Lung (tissue), 12 donors: ENCODE data around the gene MPV17L2. TPM values are rescaled to one million over a fixed set of nuclear protein-coding genes. Genes with fewer than 3 reads are reported as not detected.

Experiments used
- ATAC-seq: fragments of 200-7000 bp; cut with Tn5 transposase; one replicate; pipeline ENCODE4 v1.9.1; 2020; ENCODE audit warnings: moderate number of reproducible peaks; ENCODE audit not compliant: insufficient read depth, low FRiP score
- DNase-seq, 3 donors: peaks; one replicate each; pipeline ENCODE4 v3.0.0-alpha.2; 2013 to 2017
- H3K27ac ChIP-seq, 2 donors: one replicate each; pipeline ENCODE4 v1.5.1; 2013; ENCODE audit warnings: mild to moderate bottlenecking in 2 of 2, moderate library complexity in 2 of 2, control low read depth in 1 of 2, inconsistent platforms in 1 of 2, low read depth in 1 of 2, low read length in 1 of 2
- H3K27me3 ChIP-seq, 3 donors: one replicate each; pipeline ENCODE4 v1.5.1; 2013; ENCODE audit warnings: low read length in 2 of 3; ENCODE audit not compliant: control insufficient read depth in 3 of 3, insufficient read depth in 3 of 3
- H3K36me3 ChIP-seq, 4 donors: one replicate each; pipeline ENCODE4 v1.5.1; 2013; ENCODE audit warnings: low read length in 4 of 4, mild to moderate bottlenecking in 1 of 4, moderate library complexity in 1 of 4; ENCODE audit not compliant: control insufficient read depth in 4 of 4, insufficient read depth in 4 of 4
- H3K4me1 ChIP-seq, 5 donors: one replicate each; pipeline ENCODE4 v1.5.1; 2013; ENCODE audit warnings: low read length in 5 of 5, mild to moderate bottlenecking in 2 of 5, moderate library complexity in 1 of 5; ENCODE audit not compliant: control insufficient read depth in 5 of 5, insufficient read depth in 5 of 5
- H3K4me3 ChIP-seq: one replicate; pipeline ENCODE4 v1.5.1; 2013; ENCODE audit warnings: mild to moderate bottlenecking, control low read depth, moderate library complexity
- H3K9ac ChIP-seq, 2 donors: one replicate each; pipeline ENCODE4 v1.5.1; 2013; ENCODE audit warnings: low read length in 2 of 2, control low read depth in 1 of 2; ENCODE audit not compliant: insufficient read depth in 1 of 2
- H3K9me3 ChIP-seq, 4 donors: one replicate each; pipeline ENCODE4 v1.5.1; 2013; ENCODE audit warnings: low read length in 3 of 4, mild to moderate bottlenecking in 1 of 4, moderate library complexity in 1 of 4; ENCODE audit not compliant: control insufficient read depth in 4 of 4, insufficient read depth in 3 of 4
- CTCF ChIP-seq: IDR thresholded peaks from 2 replicates; pipeline ENCODE4 v1.5.1; 2012; ENCODE audit warnings: mild to moderate bottlenecking; ENCODE audit errors: control extremely low read depth, extremely low read depth
- WGBS, 2 donors: extraction: QIAGEN DNeasy Blood & Tissue Kit; methylation state at CpG; one replicate each; pipeline ENCODE4 v1.1.7; 2013; 5-methylcytosine and 5-hydroxymethylcytosine counted together
- polyA plus RNA-seq, 2 donors: library from polyadenylated mRNA; stranded (reverse); fragments of 200-250 nt; gene quantifications; one replicate each; pipeline ENCODE4 v1.2.1, GENCODE V29; 2013
- total RNA-seq, 2 donors: library from RNA; depleted of rRNA in 1 of 2; stranded (reverse); fragments of >200 nt in 1 of 2; gene quantifications; one replicate each; pipeline ENCODE4 v1.2.1, GENCODE V29; 2014 to 2021
- donor health status: control.
- donor health status: control.
- donor health status: Bipolar disorder and iron deficiency.
- donor health status: healthy.
- donor health status: DM: yes; HTN: yes; CAD: no.

The MPV17L2 gene
- total and polyA plus RNA-seq, 4 donors = 3.2 to 28.0 (median 18.2) TPM

- no peak for ATAC-seq
- WGBS, 2 donors = 82 to 95% methylated on average over 7 of the region's 7 CpGs
- Histone ChIP-seq H3K4me3 (no peak overlapping the region), H3K4me1 (peaks cover 0 to 20% (median 9%) of the 10 kb centered on the region in 5 donors), H3K27me3 (no peaks in the 10 kb centered on the region), H3K27ac (no peak overlapping the region), H3K9ac (no peak overlapping the region), H3K36me3 (peaks cover 0 to 23% (median 7%) of the 10 kb centered on the region in 4 donors), H3K9me3 (no peaks in the 10 kb centered on the region)
- no peak for TF ChIP-seq CTCF
- DNase-seq = no peak
Observed at GRCh38 chr19:18196511-18196845, 3.5 kb downstream of the MPV17L2 start.

- Histone ChIP-seq H3K27ac (no peak overlapping the region), H3K4me1 (peaks cover 0 to 15% (median 9%) of the 10 kb centered on the region in 5 donors), H3K27me3 (no peaks in the 10 kb centered on the region), H3K36me3 (peaks cover 0 to 23% (median 7%) of the 10 kb centered on the region in 4 donors), H3K4me3 (no peak overlapping the region), H3K9ac (no peak overlapping the region), H3K9me3 (no peaks in the 10 kb centered on the region)
- no peak for TF ChIP-seq CTCF
- no peak for DNase-seq
- no peak for ATAC-seq
- 93 to 94% methylated on average over 18 of the region's 18 CpGs for WGBS, 2 donors
Observed at GRCh38 chr19:18197306-18197705, 4.3 kb downstream of the MPV17L2 start.

GRCh38 chr19:18197941-18198340, 4.9 kb downstream of the MPV17L2 start:
- Histone ChIP-seq H3K4me1 (peaks cover 0 to 18% (median 11%) of the 10 kb centered on the region in 5 donors), H3K36me3 (peaks cover 0 to 23% (median 7%) of the 10 kb centered on the region in 4 donors), H3K27me3 (no peaks in the 10 kb centered on the region), H3K9ac (no peak overlapping the region), H3K27ac (no peak overlapping the region), H3K9me3 (no peaks in the 10 kb centered on the region), H3K4me3 (no peak overlapping the region)
- DNase-seq (no peak), ATAC-seq (no peak)
- WGBS, 2 donors = 76% methylated on average over 6 of the region's 6 CpGs
- TF ChIP-seq CTCF = no peak

GRCh38 chr19:18198374-18198773, 5.4 kb downstream of the MPV17L2 start:
- TF ChIP-seq CTCF = no peak
- Histone ChIP-seq H3K4me3 (no peak overlapping the region), H3K27me3 (no peaks in the 10 kb centered on the region), H3K4me1 (peaks cover 3 to 22% (median 13%) of the 10 kb centered on the region in 5 donors), H3K9me3 (no peaks in the 10 kb centered on the region), H3K36me3 (peaks cover 0 to 23% (median 7%) of the 10 kb centered on the region in 4 donors), H3K27ac (no peak overlapping the region), H3K9ac (no peak overlapping the region)
- no peak for ATAC-seq
- 92 to 93% methylated on average over 6 of the region's 6 CpGs for WGBS, 2 donors
- DNase-seq = no peak
